DND-41 (cell line): ENCODE results near the gene ARL4C.

Experiments
- ATAC-seq: fragments of 200-7000 bp; cut with Tn5 transposase; 3 replicates; pipeline ENCODE4 v1.9.1; 2021; ENCODE audit warnings: low read depth; ENCODE audit not compliant: insufficient read depth
- DNase-seq: peaks from one replicate; pipeline ENCODE4 v3.0.0-alpha.2; 2020
- H2AFZ ChIP-seq: 2 replicates; pipeline ENCODE4 v1.6.0; 2012; ENCODE audit warnings: low read depth, low read length
- H3K27ac ChIP-seq: 2 replicates; pipeline ENCODE4 v1.5.1; 2012; ENCODE audit warnings: low read length, inconsistent platforms
- H3K27me3 ChIP-seq: fragments of 200-600 bp; sonication (generic); 2 replicates; pipeline ENCODE4 v1.6.0; 2012; ENCODE audit warnings: low read length, mild to moderate bottlenecking, inconsistent platforms; ENCODE audit not compliant: insufficient read depth, poor library complexity
- H3K36me3 ChIP-seq: 2 replicates; pipeline ENCODE4 v1.5.1; 2012; ENCODE audit warnings: low read length, inconsistent platforms; ENCODE audit not compliant: insufficient read depth
- H3K4me1 ChIP-seq: 2 replicates; pipeline ENCODE4 v1.5.1; 2012; ENCODE audit warnings: mild to moderate bottlenecking, low read length; ENCODE audit not compliant: insufficient read depth
- H3K4me2 ChIP-seq: 2 replicates; pipeline ENCODE4 v1.6.0; 2012; ENCODE audit warnings: mild to moderate bottlenecking, moderate library complexity, low read length, inconsistent platforms; ENCODE audit not compliant: insufficient read depth
- H3K4me3 ChIP-seq, 2 experiments: fragments of 200-600 bp in 1 of 2; shearing (Covaris generic) in 1 of 2; 2 replicates each; pipeline ENCODE4 v1.5.1; 2012 to 2016; ENCODE audit warnings: inconsistent platforms in 2 of 2, low read length in 2 of 2, mild to moderate bottlenecking in 2 of 2, low read depth in 1 of 2, moderate library complexity in 1 of 2
- H3K79me2 ChIP-seq: 2 replicates; pipeline ENCODE4 v1.6.0; 2012; ENCODE audit warnings: low read length, inconsistent platforms; ENCODE audit not compliant: insufficient read depth
- H3K9ac ChIP-seq: 2 replicates; pipeline ENCODE4 v1.6.0; 2012; ENCODE audit warnings: low read depth, mild to moderate bottlenecking, inconsistent platforms, low read length, moderate library complexity
- H3K9me3 ChIP-seq: 2 replicates; pipeline ENCODE4 v1.5.1; 2012; ENCODE audit warnings: low read length, moderate library complexity, mild to moderate bottlenecking, inconsistent platforms; ENCODE audit not compliant: insufficient read depth, severe bottlenecking
- H4K20me1 ChIP-seq: 2 replicates; pipeline ENCODE4 v1.6.0; 2012; ENCODE audit warnings: low read length; ENCODE audit not compliant: insufficient read depth
- EZH2 ChIP-seq: IDR thresholded peaks from 3 replicates; pipeline ENCODE4 v1.6.1; 2012; ENCODE audit warnings: borderline replicate concordance, low read depth, mild to moderate bottlenecking, moderate library complexity, low read length, inconsistent platforms; ENCODE audit not compliant: severe bottlenecking
- TF ChIP-seq, protein P1 (sequence below): IDR thresholded peaks from 2 replicates; pipeline ENCODE4 v1.5.1; 2012; ENCODE audit warnings: borderline replicate concordance, low read length, moderate library complexity, mild to moderate bottlenecking; ENCODE audit not compliant: poor library complexity, severe bottlenecking; ENCODE audit errors: extremely low read depth

Gene ARL4C

DNA sequence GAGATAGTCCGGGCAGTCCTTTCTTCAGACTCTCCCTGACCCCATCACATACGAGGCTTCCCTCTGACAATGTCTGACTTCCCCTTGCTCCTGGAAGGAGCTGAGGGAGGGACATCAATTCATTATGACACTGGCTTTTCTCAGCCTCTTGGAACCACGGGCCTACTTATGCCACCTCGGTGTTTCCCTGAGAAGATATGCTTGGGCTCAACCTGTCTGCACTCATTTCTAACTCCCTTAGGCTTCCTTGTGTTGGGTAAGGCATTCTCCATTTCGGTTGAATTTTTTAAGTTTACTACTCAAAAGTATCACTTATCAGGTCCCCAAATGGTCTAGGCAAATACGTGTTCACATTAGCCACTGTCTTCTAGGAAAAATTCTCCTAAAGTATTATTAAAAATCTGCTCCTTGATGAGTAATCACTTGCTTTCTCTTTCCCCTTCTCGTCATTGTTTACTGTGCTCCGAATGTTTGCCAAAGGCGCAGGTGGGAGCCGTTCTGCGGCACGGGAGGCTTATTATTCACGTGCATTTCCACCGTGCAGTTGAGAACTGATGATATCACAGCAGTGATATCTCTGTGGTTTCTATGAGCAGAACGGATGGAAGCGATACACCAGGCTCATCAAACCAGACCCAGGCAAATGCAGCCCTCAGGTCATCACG lies 33.1 kb downstream of the ARL4C start:
- peak overlapping the region; percentile 61 for H3K9ac ChIP-seq
- H2AFZ ChIP-seq, result peak overlapping the region; percentile 3; the same call in 1 of the 2 replicates
- DNase-seq, result peak; percentile 92
- peak overlapping the region; percentile 59 for H3K4me2 ChIP-seq
- TF ChIP-seq, protein P1, sequence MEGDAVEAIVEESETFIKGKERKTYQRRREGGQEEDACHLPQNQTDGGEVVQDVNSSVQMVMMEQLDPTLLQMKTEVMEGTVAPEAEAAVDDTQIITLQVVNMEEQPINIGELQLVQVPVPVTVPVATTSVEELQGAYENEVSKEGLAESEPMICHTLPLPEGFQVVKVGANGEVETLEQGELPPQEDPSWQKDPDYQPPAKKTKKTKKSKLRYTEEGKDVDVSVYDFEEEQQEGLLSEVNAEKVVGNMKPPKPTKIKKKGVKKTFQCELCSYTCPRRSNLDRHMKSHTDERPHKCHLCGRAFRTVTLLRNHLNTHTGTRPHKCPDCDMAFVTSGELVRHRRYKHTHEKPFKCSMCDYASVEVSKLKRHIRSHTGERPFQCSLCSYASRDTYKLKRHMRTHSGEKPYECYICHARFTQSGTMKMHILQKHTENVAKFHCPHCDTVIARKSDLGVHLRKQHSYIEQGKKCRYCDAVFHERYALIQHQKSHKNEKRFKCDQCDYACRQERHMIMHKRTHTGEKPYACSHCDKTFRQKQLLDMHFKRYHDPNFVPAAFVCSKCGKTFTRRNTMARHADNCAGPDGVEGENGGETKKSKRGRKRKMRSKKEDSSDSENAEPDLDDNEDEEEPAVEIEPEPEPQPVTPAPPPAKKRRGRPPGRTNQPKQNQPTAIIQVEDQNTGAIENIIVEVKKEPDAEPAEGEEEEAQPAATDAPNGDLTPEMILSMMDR, result no peak
- no peak for TF ChIP-seq EZH2
- no peaks in the 10 kb centered on the region for H3K36me3 ChIP-seq
- no peaks in the 10 kb centered on the region for H3K9me3 ChIP-seq
- H3K4me1 ChIP-seq, result peaks cover 83% of the 10 kb centered on the region
- H3K4me3 ChIP-seq, result peak overlapping the region in 1 of 2 experiments; percentile 24; a peak in 2 of 4 replicates
- H3K27me3 ChIP-seq, result no peaks in the 10 kb centered on the region
- H3K27ac ChIP-seq, result peak overlapping the region; percentile 94
- ATAC-seq, result peak; percentile 87
- H4K20me1 ChIP-seq, result no peaks in the 10 kb centered on the region
- H3K79me2 ChIP-seq, result peaks cover 8% of the 10 kb centered on the region

DNA sequence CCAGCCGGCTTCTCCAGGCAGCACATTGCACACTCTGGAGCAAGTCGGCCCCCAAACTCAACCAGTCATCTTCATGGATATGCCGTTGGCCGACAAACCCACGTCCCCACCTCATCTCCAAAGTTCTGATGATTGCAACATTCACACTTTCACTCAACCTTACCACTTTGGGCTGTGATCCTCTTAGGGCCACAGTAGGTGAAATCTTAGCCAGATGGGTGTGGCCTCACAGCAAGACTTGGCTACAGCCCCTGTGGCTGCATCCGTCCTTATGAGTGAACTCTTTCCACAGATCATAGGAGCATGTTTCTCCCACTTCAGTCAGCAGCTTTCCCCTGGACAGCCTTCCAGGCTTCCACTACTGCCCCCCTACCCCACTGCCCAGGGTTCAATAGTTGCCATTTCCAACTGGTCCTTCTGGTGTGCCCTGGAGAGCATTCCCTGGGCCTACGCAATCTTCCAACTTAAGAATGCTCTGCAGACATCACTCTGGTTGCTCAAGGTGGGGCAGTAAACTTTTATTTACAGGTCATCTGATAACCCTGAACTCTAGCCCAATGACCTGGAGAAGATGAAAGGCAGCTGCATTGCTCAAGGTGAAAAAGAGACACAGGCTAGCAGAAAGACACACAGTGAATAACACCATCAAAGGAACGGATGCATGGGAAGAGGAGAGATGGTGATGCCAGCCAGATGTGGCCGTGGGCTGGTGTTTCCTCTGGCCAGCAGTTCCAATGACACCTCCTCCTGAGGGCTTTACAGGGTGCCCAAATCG lies 34.5 kb downstream of the ARL4C start:
- peak overlapping the region; percentile 10; the same call in 1 of the 2 replicates for H3K4me2 ChIP-seq
- H3K27me3 ChIP-seq, result no peaks in the 10 kb centered on the region
- peaks cover 8% of the 10 kb centered on the region for H3K79me2 ChIP-seq
- no peak overlapping the region for H2AFZ ChIP-seq
- no peak overlapping the region for H3K4me3 ChIP-seq
- DNase-seq, result no peak
- H3K9me3 ChIP-seq, result peaks cover 4% of the 10 kb centered on the region
- TF ChIP-seq EZH2, result no peak
- TF ChIP-seq, protein P1, result no peak
- H3K9ac ChIP-seq, result peak overlapping the region; percentile 61
- H3K27ac ChIP-seq, result peak overlapping the region; percentile 94
- no peaks in the 10 kb centered on the region for H3K36me3 ChIP-seq
- H3K4me1 ChIP-seq, result peaks cover 89% of the 10 kb centered on the region
- no peak for ATAC-seq
- no peaks in the 10 kb centered on the region for H4K20me1 ChIP-seq

DNA sequence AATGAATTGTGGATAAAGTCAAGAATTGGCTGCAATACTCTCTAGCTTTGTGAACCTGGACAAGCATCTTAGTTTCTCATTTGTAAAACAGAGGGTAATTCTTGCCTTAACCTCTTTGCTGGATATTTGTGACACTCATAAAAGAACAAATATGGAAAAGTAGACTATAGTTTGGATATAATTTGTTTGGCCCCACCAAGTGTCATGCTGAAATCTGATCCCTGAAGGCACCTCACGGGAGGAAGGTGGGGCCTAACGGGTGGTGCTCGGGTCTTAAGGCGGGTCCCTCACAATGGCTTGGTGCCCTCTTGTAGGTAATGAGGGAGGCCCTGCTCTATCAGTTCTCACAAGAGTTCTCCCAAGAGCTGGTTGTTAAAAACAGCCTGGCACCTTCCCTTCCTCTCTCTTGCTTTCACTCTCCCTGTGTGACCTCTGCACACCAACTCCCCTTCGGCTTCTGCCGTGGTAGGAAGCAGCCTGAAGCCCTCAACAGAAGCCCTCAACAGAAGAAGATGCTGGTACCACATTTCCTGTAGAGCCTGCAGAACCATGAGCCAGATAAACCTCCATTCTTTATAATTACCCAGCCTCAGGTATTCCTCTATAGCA lies 37.4 kb downstream of the ARL4C start:
- ATAC-seq (peak; percentile 55), DNase-seq (peak; percentile 78)
- TF ChIP-seq, protein P1, result no peak
- no peak for TF ChIP-seq EZH2
- peak overlapping the region; percentile 78 for H3K27ac ChIP-seq
- H4K20me1 ChIP-seq, result no peaks in the 10 kb centered on the region
- peak overlapping the region; percentile 34 for H3K9ac ChIP-seq
- no peak overlapping the region; a peak in 1 of 4 replicates for H3K4me3 ChIP-seq
- no peaks in the 10 kb centered on the region for H3K36me3 ChIP-seq
- peaks cover 79% of the 10 kb centered on the region for H3K4me1 ChIP-seq
- peak overlapping the region; percentile 19 for H3K4me2 ChIP-seq
- H2AFZ ChIP-seq, result peak overlapping the region; percentile 57
- peaks cover 4% of the 10 kb centered on the region for H3K9me3 ChIP-seq
- H3K27me3 ChIP-seq, result no peaks in the 10 kb centered on the region
- H3K79me2 ChIP-seq, result peaks cover 10% of the 10 kb centered on the region
